Heart left ventricle (tissue), 16 donors: Measurements from ENCODE around the gene BGN. TPM values are rescaled to one million over a fixed set of nuclear protein-coding genes. Genes with fewer than 3 reads are reported as not detected.

Source experiments
- ATAC-seq, 4 donors: fragments of 200-7000 bp; cut with Tn5 transposase; one replicate each; pipeline ENCODE4 v1.9.1; 2020 to 2022; ENCODE audit warnings: moderate library complexity in 4 of 4, mild to moderate bottlenecking in 3 of 4, moderate number of reproducible peaks in 1 of 4
- DNase-seq, 5 donors: peaks; one replicate each; pipeline ENCODE4 v3.0.0-alpha.2; 2020
- H3K27ac ChIP-seq, 12 donors: fragments of 200-600 bp; sonication (generic) in 4 of 12; one replicate each; pipeline versions ENCODE4 v1.5.0 to v1.8.0; 2016 to 2022; ENCODE audit warnings: mild to moderate bottlenecking in 2 of 12
- H3K27me3 ChIP-seq, 9 donors: fragments of 200-600 bp; sonication (generic) in 2 of 9; one replicate each; pipeline versions ENCODE4 v1.5.1 to v1.8.0; 2016 to 2022; ENCODE audit warnings: mild to moderate bottlenecking in 3 of 9
- H3K36me3 ChIP-seq, 9 donors: fragments of 200-600 bp; sonication (generic) in 2 of 9; one replicate each; pipeline versions ENCODE4 v1.5.0 to v1.8.0; 2018 to 2022; ENCODE audit warnings: mild to moderate bottlenecking in 2 of 9
- H3K4me1 ChIP-seq, 12 donors: fragments of 200-600 bp; sonication (generic) in 4 of 12; one replicate each; pipeline versions ENCODE4 v1.5.0 to v1.8.0; 2016 to 2022; ENCODE audit warnings: mild to moderate bottlenecking in 3 of 12
- H3K4me3 ChIP-seq, 12 donors: fragments of 200-600 bp; sonication (generic) in 4 of 12; one replicate each; pipeline versions ENCODE4 v1.5.0 to v1.8.0; 2017 to 2022; ENCODE audit warnings: mild to moderate bottlenecking in 9 of 12, moderate library complexity in 4 of 12
- H3K9me3 ChIP-seq, 12 donors: fragments of 200-600 bp; sonication (generic) in 4 of 12; one replicate each; pipeline versions ENCODE4 v1.5.0 to v1.8.0; 2016 to 2022; ENCODE audit warnings: mild to moderate bottlenecking in 1 of 12
- CTCF ChIP-seq, 12 donors: fragments of 200-600 bp; sonication (generic) in 4 of 12; IDR thresholded peaks; one replicate each; pipeline versions ENCODE4 v1.5.0 to v1.8.0; 2018 to 2022; ENCODE audit warnings: antibody characterized with exemption in 12 of 12, mild to moderate bottlenecking in 5 of 12
- POLR2A ChIP-seq, 2 donors: fragments of 450-650 bp; IDR thresholded peaks; one replicate each; pipeline ENCODE4 v1.6.1; 2017; ENCODE audit warnings: antibody characterized with exemption in 2 of 2, mild to moderate bottlenecking in 2 of 2, moderate library complexity in 2 of 2
- WGBS, 4 donors: extraction: QIAGEN DNeasy Blood & Tissue Kit in 2 of 4; methylation state at CpG; one replicate each; pipeline versions ENCODE4 v1.1.5 to v1.1.7; 2013 to 2018; 5-methylcytosine and 5-hydroxymethylcytosine counted together
- intact Hi-C, 10 donors: fragments of 100-400 bp; cut with DNase I; formaldehyde crosslinking; loops; one replicate each; pipeline versions ENCODE4 v1.11.1 to v1.14.2; 2022
- polyA plus RNA-seq, 2 donors: library from polyadenylated mRNA; stranded (reverse); fragments of 200-250 nt; gene quantifications; one replicate each; pipeline ENCODE4 v1.2.3, GENCODE V29; 2013
- total RNA-seq, 9 donors: library from RNA; depleted of rRNA in 2 of 9; stranded (reverse); fragments of >200 nt in 2 of 9; fragmentation: NEBNext Ultra II Directional in 3 of 9; extraction: Animal tissue kit (Norgen Biotek cat#: 25700) in 3 of 9; gene quantifications; one replicate each; pipeline versions ENCODE4 v1.1.0 to v1.2.4, GENCODE V29; 2016 to 2023
- donor health status: ischemic (EF 13 %, LVEDD 7.1; RV severe dilation, severe dysfunction).
- donor health status: healthy with polysubstance abuse.
- donor health status: DM: no; HTN: yes; CAD: no.
- donor health status: DM: no; HTN: no; CAD: no.
- donor health status: ischemic (EF 25% LVEDD 6.9; RV normal size, moderate dysfunction).
- donor health status: ischemic (EF 25% LVEDD 5.7; RV mildly dilated, moderate dysfunction).
- donor health status: healthy.
- donor health status: DM: yes; HTN: yes; CAD: no.
- donor health status: ischemic (EF 35%, LVEDD 5.7; RV mildly dilated, moderate dysfunction).
- donor health status: nonischemic (EF 11% LVEDD 7.7; RV severe dilation, severe dysfunction).
- donor health status: DM: yes; HTN: yes; CAD: no.
- donor health status: PGD.
- donor health status: ischemic (EF 29% LVEDD 5.4; RV normal size, mild dysfunction).
- donor health status: nonischemic (EF 23%, LVEDD 6.1; RV moderate dilation, normal function).

Gene BGN
- total and polyA plus RNA-seq, 11 donors = 55.7 to 264 (median 76.9) TPM

- 71 to 80% (median 76%) methylated on average over 7 to 15 of the region's 15 CpGs for WGBS, 4 donors
- peaks cover 0 to 36% (median under 1%) of the 10 kb centered on the region in 9 donors for H3K27me3 ChIP-seq
These were observed 32.4 kb downstream of the BGN start for GRCh38 chrX:153527208-153527607.

GRCh38 chrX:153530411-153531129 lies 35.8 kb downstream of the BGN start:
- intact Hi-C loops = loop anchor here in 1 of 10 donors (10.0 kb wide), 1 partner anchor 424 kb away; no protein-coding TSS in a partner anchor
- H3K27me3 ChIP-seq = peaks cover 0 to 14% (median 0%) of the 10 kb centered on the region in 9 donors
- H3K36me3 ChIP-seq = no peaks in the 10 kb centered on the region
- no peaks in the 10 kb centered on the region for H3K9me3 ChIP-seq
- TF ChIP-seq CTCF (IDR thresholded peaks at IDR 0.05) (no peak), POLR2A (IDR thresholded peaks at IDR 0.05) (no peak)
- WGBS, 4 donors = 68 to 81% (median 77%) methylated on average over 18 to 20 of the region's 20 CpGs
- ATAC-seq = no peak
- no peak overlapping the region for H3K27ac ChIP-seq
- H3K4me1 ChIP-seq = no peaks in the 10 kb centered on the region
- H3K4me3 ChIP-seq = no peak overlapping the region
- DNase-seq = no peak

More at GRCh38 chrX:153527208-153527607, 32.4 kb downstream of the BGN start:
- DNase-seq = no peak
- H3K27ac ChIP-seq = no peak overlapping the region
- H3K36me3 ChIP-seq = no peaks in the 10 kb centered on the region
- H3K9me3 ChIP-seq = no peaks in the 10 kb centered on the region
- TF ChIP-seq POLR2A (IDR thresholded peaks at IDR 0.05) = no peak
- no peak for TF ChIP-seq CTCF (IDR thresholded peaks at IDR 0.05)
- H3K4me3 ChIP-seq = no peak overlapping the region
- intact Hi-C loops = no loop called here
- ATAC-seq = no peak
- H3K4me1 ChIP-seq = no peaks in the 10 kb centered on the region

DNA sequence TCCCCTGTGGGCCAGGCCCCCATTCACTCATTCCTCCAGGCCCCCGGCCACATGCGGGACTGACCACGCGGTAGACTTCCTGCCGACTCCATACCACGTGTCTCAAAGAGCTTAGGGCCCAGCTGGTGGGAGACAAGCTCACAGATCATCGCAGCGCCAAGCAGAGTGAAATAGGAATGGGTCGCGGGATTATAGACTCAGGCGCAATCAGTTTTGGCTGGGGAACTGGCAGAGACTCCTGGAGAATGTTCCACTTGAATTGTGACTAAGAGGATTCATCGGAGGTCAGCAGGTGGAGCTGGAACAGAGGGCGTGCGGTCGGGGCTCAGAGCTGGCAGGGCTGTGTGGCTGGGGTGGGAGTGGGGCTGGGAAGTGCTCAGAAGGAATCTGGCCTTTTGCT lies 38.3 kb downstream of the BGN start:
- intact Hi-C loops = loop anchor here in 1 of 10 donors (10.0 kb wide), 1 partner anchor 422 kb away; no protein-coding TSS in a partner anchor
- no peak for ATAC-seq
- peaks cover 0 to 2% (median 0%) of the 10 kb centered on the region in 9 donors for H3K27me3 ChIP-seq

More for the DNA sequence above, 38.3 kb downstream of the BGN start:
- no peak for DNase-seq
- H3K4me1 ChIP-seq = no peaks in the 10 kb centered on the region
- TF ChIP-seq POLR2A (IDR thresholded peaks at IDR 0.05) (no peak), CTCF (IDR thresholded peaks at IDR 0.05) (no peak)
- no peaks in the 10 kb centered on the region for H3K9me3 ChIP-seq
- no peaks in the 10 kb centered on the region for H3K36me3 ChIP-seq
- WGBS, 4 donors = 74 to 84% (median 77%) methylated on average over 15 of the region's 15 CpGs
- H3K27ac ChIP-seq = no peak overlapping the region
- no peak overlapping the region for H3K4me3 ChIP-seq
